HG02885 (cell line): ENCODE data around the gene R3HDM4.

Experiments used
- ATAC-seq: cut with Tn5 transposase; IDR thresholded peaks from one replicate; pipeline ENCODE4 v1.9.1; 2021; ENCODE audit warnings: mild to moderate bottlenecking; ENCODE audit not compliant: unreplicated experiment, poor library complexity

Gene R3HDM4

GRCh38 chr19:947707-948539 lies 34.9 kb upstream of the R3HDM4 start:
- peak; percentile 68 for ATAC-seq

GRCh38 chr19:947090-947706 lies 34.2 kb upstream of the R3HDM4 start:
- peak; percentile 10 for ATAC-seq

- no peak for ATAC-seq
These were observed 32.6 kb upstream of the R3HDM4 start for GRCh38 chr19:945401-946252.

GRCh38 chr19:944663-945241 lies 31.7 kb upstream of the R3HDM4 start:
- ATAC-seq = no peak

- no peak for ATAC-seq
These were observed 31.1 kb upstream of the R3HDM4 start for GRCh38 chr19:944171-944567.

GRCh38 chr19:943551-944170 lies 30.6 kb upstream of the R3HDM4 start:
- no peak for ATAC-seq

GRCh38 chr19:942133-942645 lies 29.2 kb upstream of the R3HDM4 start:
- no peak for ATAC-seq

GRCh38 chr19:941292-942132 lies 28.5 kb upstream of the R3HDM4 start:
- no peak for ATAC-seq

GRCh38 chr19:940591-941291 lies 27.7 kb upstream of the R3HDM4 start:
- ATAC-seq = no peak

- ATAC-seq = no peak
These were observed 26.9 kb upstream of the R3HDM4 start for GRCh38 chr19:939922-940321.

GRCh38 chr19:939439-939838 lies 26.4 kb upstream of the R3HDM4 start:
- ATAC-seq = no peak

GRCh38 chr19:938233-938923 lies 25.4 kb upstream of the R3HDM4 start:
- no peak for ATAC-seq

- ATAC-seq = no peak
These were observed 24.3 kb upstream of the R3HDM4 start for GRCh38 chr19:937259-937694.

GRCh38 chr19:936175-936546 lies 23.1 kb upstream of the R3HDM4 start:
- no peak for ATAC-seq

GRCh38 chr19:934865-935479 lies 22.0 kb upstream of the R3HDM4 start:
- ATAC-seq = no peak

GRCh38 chr19:934197-934840 lies 21.3 kb upstream of the R3HDM4 start:
- no peak for ATAC-seq

- no peak for ATAC-seq
These were observed 20.5 kb upstream of the R3HDM4 start for GRCh38 chr19:933553-933882.
